NCI-H2196 treated with DMSO at 0.1 percent for 48 hours (cell line): Measurements from ENCODE around the gene EPS15.
"Not testable (repeated sequence)": the region's sequence is repeated elsewhere in the genome, so short reads cannot be mapped to it uniquely, and the experiment has no call there.

ENCODE experiments used
- DNase-seq: peaks from one replicate; lab custom pipeline; 2025; ENCODE audit not compliant: unreplicated experiment; lab: John Stamatoyannopoulos, UW

The EPS15 gene

DNA sequence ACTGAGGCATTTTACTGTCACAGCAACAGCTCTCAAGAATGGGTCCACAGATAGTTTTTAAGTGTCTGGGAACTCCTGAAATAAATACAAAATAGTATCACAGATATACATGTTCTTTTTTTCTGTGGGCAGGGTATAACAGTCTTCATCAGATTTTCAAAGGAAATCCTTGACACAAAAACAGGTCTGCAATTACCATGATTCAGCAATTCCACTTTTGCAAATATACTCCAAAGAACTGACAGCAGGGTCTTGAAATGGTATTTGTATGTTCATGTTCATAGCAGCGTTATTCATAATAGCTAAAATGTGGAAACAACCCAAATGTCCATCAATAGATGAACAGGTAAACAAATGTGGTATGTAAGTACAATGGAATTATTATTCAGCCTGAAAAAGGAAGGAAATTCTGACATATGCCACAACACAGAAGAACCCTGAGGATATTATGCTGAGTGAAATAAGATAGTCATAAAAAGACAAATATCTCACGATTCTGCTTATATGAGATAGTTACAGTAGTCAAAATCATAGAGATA, 85.0 kb downstream of the EPS15 start:
- no peak for DNase-seq

DNA sequence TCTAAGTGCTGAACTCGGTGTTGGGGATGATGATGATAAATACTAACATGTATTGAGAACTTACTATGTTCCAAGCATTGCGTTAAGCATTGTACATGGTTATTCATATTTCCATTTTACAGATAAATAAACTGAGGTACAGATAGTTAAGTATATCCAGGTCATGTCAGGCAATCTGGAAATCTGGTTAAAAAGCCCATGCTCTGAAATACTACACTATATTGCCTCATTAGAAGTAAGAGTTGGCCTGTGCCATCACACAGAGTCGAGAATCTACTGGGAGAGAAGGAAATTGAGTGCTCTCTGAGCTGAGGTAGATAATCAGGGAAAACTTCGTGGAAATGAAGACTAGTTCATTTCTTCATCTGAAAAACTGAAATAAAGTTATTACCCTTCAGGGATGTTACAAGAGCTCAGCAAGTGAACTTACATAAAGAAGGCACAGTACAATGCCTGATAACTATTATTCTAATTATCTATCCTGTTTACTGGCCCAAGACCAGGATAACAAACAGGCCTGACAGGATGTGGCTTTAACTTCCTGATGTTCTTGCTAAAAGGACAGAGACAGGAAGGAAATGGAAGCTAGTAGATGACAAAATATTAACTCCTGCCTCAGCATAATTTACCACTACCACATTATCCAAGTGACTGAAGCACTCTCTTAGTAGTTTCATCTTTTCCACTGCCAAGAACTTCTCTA, 85.6 kb downstream of the EPS15 start:
- no peak for DNase-seq

DNA sequence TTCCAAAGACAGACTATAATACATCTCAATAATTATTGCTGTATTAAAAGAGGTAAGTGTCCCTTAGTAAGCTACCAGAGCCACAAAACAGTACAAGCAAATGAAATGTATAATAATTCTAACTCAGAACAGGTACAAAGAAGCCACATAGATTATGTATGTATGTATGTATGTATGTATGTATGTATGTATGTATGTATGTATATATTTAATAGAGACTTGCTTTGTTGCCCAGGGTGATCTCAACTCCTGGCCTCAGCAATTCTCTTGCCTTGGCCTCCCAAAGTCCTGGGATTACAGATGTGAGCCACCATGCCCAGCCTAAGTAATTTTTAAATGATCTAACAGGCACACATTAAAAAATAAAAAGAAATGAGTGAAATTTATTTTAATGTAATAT, 86.9 kb downstream of the EPS15 start:
- no peak for DNase-seq

DNA sequence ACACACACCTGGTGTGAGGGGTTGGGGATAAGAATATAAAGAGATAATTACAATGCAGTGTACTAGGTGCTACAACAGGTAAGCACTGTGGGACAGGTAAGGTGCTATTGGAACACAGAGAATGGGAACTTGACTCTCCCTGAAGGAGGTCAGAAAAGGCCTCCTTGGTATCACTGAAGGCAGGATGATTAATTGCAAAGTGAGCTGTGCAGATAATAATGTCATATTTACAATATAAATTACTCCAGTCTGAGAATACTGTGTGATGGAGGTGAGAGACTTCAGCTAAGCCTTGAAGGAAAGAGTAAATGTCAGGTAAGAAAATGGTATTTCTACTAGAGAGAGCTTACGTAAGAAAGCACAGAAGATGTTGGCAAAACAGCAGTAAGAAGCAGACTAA, 91.6 kb downstream of the EPS15 start:
- no peak for DNase-seq

DNA sequence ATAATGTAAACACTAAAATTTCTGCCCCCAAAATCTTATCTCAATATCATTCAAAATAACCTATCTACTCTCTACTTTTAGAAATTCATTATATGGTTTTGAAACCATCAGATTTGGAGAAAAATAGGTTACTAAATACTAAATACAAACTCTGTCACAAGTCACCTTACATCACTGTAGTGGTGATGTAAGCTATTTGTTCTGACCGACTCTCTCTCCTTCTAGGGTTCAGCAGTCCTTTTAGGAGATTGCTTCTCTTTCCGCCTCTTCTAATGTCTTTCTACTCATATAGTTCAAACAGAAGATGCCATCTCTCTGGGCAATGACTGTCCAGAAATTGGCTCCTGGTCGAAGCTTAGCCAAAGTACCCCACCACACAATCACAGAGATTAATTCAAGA, 93.1 kb downstream of the EPS15 start:
- DNase-seq: no peak

DNA sequence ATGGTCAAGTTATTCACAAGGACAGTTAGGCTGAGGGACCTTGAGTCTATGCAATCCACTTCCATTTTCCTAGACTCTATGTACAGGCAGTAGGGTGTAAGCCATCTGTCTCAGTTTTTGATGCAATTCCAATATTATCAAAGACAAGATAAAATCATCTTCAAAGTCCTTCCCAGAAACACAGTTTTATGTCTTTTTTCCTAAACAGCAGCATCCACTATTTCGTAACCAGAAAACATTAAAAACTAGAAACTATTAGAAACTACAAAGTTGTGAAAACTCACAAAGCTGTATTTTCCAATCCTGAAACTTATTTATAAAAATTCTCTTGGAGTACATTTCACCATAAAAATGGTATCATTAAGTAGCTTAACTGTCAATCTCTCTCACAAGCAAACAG, 93.8 kb downstream of the EPS15 start:
- DNase-seq: no peak

DNA sequence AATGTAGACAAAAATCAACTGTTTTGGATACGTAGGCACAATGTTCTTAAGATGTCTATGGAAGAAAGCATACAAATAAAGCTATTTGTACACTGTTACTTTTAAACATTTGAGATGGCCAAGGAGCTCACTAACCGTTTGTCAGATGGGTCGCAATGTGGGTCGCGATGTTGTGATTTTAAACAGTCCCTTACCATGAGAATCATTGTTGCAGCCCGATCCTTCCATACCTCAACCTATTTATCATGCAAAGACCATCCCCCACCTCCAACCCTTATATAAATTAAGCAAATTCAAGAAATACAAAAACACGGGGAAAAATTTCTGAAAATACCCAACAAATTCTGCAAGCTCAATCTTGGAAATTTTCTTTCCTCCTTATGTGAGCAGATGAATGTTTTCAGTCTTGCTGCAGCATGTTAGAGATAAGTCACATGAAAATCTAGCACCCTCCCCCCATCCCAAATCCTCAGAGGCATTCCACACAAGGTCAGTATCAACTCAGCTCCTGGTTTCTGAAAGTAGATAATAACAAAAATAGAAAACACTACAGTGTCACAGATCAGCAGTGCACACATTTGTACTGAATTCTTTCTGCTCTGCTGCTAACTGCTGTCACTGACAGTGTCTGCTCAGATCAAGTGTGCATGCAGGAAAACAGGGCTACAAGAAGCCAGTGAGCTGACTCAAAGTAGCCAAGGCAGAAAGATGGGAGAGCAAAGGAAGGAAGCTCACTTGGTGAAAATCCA, 95.8 kb downstream of the EPS15 start:
- no peak for DNase-seq

DNA sequence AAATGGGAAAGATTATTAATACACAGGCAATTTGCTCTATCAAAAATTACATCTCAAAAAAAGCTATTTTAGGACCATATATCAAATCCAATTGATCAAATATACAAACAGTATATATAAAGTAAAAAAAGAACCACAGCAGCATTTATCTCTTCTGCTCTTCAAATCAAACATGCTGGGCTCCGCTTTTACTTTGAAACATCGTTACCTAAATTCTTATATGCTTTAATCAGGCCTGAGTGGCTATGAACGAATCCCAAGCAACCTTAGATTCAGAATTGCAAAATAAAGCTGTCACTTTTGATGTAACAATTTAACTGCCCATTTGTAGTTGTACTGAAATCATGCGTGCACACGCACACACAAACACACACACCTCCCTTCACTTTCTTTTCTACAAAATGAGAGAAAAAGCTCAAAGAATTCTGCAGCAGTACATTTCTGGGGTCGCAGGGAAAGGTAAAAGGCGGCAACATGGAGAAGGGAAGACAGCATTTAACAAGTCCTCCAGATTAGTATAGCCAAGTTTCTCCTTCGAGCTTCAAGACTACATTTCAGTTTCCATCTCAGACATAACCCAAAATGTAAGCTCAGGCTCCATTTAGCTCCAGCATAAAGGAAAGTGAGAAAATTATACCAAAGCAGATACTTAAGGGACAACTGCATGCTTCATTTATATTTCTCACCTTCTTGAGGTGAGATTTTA, 96.5 kb downstream of the EPS15 start:
- no peak for DNase-seq

DNA sequence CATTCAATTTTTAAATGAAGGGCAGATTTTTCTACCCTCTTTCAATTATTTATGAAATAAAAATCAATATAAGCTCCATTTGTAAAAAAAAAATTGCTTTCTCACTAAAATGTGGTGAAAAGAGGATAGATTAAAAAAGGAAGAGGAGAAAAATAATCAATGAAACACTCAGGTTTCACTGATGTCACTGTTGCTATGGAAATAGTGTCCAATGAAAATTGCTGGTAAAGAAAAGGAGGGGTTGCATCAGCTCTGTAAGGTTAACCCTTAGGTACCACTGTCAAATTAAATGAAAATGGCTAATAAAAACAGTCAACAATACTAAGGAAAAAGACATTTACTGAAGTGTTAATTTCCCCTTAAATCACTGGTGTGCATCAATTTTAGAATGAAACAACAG, 97.1 kb downstream of the EPS15 start:
- DNase-seq: no peak

DNA sequence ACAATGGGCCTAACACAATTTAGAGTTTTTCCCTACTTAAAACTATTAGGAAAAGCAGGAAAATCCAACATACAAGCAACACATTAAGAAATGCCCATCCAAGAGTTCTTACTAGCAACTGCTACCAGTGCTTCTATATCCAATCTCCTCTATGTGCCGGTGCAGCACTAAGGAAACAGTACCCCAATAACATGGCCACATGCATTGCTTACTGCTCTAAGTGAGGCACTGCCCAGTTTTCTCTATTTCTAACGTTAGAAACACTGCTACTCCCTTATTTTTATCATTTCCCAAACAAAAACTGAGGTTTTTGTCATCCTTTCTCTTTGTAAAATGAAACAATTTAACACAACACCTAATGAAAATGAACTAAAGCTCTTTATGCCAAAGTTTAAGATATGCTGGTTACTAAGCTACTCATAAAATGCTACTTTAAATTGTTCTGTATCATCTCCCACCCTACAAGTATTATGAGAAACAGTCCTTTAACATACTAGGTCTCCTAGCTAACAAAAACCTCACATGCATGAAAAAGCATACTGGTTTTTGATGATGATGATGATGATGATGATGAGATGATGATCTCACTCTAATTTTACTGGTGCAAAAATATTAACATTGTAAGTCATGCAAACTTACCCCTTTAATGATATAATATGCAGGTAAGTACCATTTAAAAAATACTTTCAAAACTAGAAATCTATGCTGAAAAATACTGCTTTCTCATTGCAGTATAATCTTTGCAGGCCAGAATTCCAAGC, 98.0 kb downstream of the EPS15 start:
- no peak for DNase-seq

DNA sequence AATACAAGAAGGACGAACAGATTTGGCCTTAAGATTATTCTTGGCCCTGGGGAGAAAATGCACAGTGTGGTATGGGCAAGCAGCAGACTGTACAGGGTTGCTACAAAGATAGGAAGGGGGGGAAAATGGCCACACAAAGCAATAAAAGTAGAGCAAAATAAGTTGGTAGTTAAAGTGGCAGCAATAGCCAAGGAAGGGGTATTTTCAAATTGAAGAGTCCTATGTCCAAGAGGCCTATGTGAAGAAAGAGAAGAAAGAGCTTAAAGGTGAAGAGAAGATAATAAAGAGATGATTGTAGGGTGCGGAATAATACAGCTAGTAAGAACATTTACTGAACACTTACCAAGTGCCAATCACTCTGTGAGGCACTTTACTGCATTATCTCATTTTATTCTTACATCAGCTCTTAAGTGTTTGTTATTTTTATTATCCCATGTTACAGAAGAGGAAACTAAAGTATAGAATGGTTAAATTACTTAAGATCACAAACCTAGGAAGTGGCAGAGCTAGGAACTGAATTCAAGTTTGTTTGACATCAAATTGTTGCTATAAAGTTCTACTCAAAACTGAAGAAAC, 100.6 kb downstream of the EPS15 start:
- no peak for DNase-seq

DNA sequence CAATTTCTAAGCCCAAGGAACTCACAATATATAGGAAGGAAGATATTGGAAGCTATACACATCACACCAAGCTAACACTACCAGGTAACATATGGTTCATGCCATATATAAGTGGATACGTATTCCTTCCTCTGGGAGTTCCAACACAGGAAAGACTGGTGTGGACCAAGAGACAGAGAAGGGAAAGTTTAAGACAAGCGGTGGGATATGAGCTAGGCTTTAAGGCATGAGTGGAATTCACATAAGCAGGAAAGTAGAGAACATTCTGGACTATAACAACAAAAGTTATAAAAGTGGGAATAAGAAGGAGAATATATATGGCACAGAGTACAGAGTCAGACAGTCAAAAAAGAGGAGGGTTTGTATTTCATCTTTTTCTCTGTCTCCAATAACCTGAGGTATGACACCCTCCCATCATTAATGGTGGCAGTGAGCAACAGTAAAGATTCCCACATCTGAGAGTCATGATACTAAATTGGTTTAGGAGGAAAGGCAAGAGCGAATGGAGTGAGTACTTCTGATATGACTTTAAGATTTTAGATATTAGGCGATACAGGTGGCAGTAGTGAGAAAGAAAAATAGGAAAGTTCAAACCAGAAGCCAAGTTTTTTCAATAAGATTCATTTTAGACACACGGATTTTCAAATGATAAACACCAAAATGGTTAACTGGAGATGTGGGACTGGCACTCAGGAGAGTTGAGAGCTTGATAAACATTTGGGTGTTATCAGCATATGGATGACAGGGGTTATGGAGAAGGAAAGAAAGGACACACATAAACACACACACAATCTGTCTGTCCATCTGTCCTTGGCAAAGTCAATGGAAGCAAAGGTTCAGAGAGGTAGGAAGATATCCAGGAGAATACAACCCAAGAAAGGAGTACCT, 101.3 kb downstream of the EPS15 start:
- DNase-seq: no peak

DNA sequence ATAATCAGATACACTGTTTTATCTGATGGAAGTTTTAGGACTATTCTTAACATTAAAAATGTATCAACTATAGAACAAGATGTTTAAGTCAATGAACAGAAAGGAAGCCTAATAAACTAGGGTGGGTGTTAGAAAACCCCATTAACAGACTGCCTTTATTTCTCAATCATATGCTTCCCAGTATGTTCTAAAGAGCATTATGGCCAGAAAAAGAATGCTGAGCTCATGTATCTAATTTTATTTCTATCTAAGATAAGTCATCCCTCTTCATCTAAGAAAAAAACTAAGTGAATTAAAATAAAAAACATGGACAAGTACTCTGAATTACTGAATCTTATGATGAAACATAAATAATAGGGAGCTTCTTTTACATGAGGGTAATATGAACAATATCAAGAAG, 102.2 kb downstream of the EPS15 start:
- DNase-seq: no peak

DNA sequence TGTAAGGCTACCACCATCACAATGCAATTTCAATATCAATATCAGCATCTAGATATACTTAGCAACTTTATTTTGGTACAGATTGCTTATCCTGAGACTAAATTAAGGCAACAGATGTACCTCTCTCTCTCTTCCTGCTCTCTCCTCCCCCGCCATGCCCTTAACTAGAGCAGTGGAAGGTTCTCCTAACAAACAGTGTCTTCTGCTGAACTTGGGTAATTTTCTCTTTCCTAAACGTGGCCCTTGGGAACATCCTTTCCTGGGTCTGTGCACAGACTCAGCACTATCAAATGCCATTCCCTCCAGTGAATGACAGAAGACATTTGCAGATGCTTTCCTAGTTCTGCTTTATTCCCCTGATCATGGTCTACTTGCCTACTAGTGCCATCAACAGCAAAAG, 103.1 kb downstream of the EPS15 start:
- DNase-seq: no peak

DNA sequence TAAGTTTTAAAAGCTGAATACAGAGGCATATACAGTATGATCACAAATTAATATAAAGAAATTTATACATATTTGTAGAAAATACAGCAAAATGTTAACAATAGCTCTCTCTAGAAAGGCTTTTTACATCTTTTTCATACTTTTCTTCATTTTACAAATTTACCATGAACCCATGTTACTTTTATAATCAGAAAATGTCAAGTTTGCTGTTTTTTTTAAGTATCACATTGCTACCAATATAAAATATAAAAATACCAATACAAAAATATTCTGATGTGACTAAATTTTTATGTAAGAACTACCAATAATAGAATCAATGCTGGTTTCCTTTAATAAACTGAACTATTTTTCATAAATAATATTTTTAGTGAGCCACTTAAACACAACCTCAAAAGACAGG, 104.3 kb downstream of the EPS15 start:
- no peak for DNase-seq

DNA sequence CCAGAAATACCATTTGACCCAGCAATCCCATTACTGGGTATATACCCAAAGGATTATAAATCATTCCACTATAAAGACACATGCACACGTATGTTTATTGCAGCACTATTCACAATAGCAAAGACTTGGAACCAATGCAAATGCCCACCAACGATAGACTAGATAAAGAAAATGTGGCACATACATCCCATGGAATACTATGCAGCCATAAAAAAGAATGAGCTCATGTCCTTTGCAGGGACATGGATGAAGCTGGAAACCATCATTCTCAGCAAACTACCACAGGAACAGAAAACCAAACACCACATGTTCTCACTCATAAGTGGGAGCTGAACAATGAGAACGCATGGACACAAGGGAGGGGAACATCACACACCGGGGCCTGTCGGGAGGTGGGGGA, 107.2 kb downstream of the EPS15 start:
- not testable (repeated sequence) for DNase-seq

DNA sequence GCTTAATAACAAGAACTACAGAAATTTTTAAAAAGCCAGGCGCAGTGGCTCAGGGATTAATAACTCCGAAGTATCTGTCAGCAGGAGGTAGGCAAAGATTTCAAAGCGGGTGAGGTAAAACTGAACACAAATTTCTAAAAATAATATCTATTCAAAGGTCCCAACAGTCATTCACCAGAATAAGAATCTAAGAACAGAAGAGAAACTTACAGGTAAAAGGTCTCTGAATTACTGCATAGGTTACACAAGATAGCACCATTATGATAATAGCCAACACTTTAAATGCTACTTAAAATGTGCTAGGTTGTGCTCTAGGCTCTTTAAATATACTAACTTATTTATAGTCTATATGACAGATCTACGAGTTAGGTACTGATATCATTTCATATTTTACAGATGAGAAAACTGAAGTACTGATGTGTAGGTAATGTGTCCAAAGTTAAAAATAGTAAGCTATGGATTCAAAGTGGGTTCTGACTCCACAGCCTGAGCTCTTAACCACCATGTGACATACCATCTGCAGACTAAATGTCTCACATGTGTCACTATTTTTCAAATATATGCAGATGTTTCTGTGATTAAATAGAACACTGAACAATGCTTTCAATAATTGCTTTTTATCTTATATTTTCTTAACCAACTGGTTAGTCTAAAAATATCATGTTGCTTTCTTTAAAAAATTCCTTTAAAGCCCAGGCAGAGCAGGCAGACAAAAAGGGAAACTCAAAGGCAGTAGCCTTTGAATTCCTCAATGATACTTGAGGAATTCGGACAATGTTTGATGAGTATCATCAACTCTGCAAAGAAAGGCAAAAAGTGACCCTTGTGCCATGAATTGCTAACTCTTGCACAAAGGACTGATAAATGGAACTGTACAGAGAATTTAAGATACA, 108.3 kb downstream of the EPS15 start:
- no peak for DNase-seq

DNA sequence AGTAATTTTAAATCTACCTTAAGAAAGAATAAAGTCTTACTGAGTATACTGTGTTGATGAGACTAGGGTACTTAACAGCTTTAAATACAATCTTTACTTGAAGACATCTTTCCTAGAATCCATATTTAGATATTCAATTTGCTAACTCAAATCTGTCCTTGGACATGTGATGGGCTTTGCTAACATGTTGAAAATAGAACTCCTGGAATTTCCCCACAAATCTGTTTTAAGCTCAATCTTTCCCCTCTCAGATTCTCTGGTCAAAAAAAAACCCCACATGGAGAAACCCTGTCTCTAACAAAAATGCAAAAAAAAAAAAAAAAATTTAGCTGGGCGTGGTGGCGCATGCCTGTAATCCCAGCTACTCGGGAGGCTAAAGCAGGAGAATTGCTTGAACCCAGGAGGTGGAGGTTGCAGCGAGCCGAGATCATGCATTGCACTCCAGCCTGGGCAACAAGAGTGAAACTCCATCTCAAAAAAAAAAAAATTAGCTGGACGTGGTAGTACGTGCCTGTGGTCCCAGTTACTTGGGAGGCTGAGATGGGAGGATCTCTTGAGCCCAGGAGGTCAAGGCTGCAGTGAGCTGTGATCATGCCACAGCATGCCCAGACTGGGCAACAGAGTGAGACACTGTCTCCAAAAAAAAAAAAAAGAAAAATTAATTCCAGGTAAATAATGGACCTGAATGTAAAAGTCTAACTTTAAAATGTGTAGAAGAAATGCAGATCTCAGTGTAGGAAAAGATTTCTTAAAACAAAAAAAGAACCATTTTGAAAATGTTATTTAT, 109.1 kb downstream of the EPS15 start:
- not testable (repeated sequence) for DNase-seq
